ENCODE measurements around the gene WBP2. TPM values are rescaled to one million over a fixed set of nuclear protein-coding genes. Genes with fewer than 3 reads are reported as not detected.
"Not testable (repeated sequence)": the region's sequence is repeated elsewhere in the genome, so short reads cannot be mapped to it uniquely, and the experiment has no call there.

The WBP2 gene
- total and polyA plus RNA-seq, 2 of the 8 experiments (the other 6 are each of a cell fraction or from before 2014, with no cell fraction given), result 48.2 to 71.2 TPM

DNA sequence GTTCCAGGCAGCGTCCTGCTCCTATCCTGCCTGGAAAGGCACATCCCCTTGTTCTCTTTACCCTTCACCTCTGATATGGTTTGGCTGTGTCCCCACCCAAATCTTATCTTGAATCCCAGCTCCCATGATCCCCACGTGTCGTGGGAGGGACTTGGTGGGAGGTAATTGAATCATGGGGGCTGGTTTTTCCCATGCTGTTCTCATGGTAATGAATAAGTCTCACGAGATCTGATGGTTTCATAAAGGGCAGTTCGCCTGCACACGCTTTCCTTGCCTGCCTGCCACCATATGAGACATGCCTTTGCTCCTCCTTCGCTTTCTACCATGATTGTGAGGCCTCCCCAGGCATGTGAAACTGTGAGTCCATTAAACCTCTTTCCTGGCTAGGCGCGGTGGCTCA lies 30.7 kb upstream of the WBP2 start:
- H2BK15ac ChIP-seq (ENCODE audit: low read length); H2AK5ac ChIP-seq (ENCODE audit: low read depth, low read length); H3K56ac ChIP-seq (replicated peaks; ENCODE audit: insufficient read length, low read depth, low read length); H3K79me1 ChIP-seq (ENCODE audit: low read depth, low read length); H3K36me3 ChIP-seq (ENCODE audit: control insufficient read depth in 2 of 4, insufficient read depth in 4 of 4, low read length in 3 of 4); H3K14ac ChIP-seq (ENCODE audit: insufficient read length); H3K27me3 ChIP-seq (replicated peaks in 1 of 4; ENCODE audit: control insufficient read depth in 3 of 4, extremely low read depth in 1 of 4, insufficient read depth in 3 of 4, low read length in 3 of 4); H4K5ac ChIP-seq (ENCODE audit: insufficient read length, low read depth, low read length); H2AFZ ChIP-seq (ENCODE audit: low read length); H3K79me2 ChIP-seq (ENCODE audit: control insufficient read depth in 1 of 2, insufficient read depth in 2 of 2, low read length in 2 of 2); H3K4me2 ChIP-seq (ENCODE audit: insufficient read depth in 1 of 2, low read depth in 2 of 2, low read length in 2 of 2); FAIRE-seq; H4K8ac ChIP-seq (ENCODE audit: extremely low read depth, insufficient read depth, low read length); H2BK12ac ChIP-seq (ENCODE audit: low read depth, low read length); H3K9me3 ChIP-seq (ENCODE audit: insufficient read depth in 2 of 2, low read depth in 1 of 2, low read length in 1 of 2); H3K4me3 ChIP-seq (ENCODE audit: extremely low read depth in 1 of 4, insufficient read depth in 2 of 4, low read depth in 3 of 4, low read length in 4 of 4); H2BK20ac ChIP-seq (ENCODE audit: low read length); H3K23me2 ChIP-seq (ENCODE audit: low read depth, low read length); H2BK120ac ChIP-seq (replicated peaks; ENCODE audit: low read depth, low read length); DNase-seq (ENCODE audit: low read depth in 1 of 2, low spot score in 2 of 2); H2BK5ac ChIP-seq (ENCODE audit: low read depth, low read length); H4K91ac ChIP-seq (replicated peaks; ENCODE audit: insufficient read length, low read length); H3K23ac ChIP-seq (ENCODE audit: insufficient read length); H3K9ac ChIP-seq (replicated peaks in 1 of 4; ENCODE audit: extremely low read depth in 1 of 4, low read depth in 3 of 4, low read length in 3 of 4); H3K4me1 ChIP-seq (replicated peaks in 1 of 4; ENCODE audit: control insufficient read depth in 3 of 4, insufficient read depth in 4 of 4, low read length in 3 of 4); H4K20me1 ChIP-seq (replicated peaks in 1 of 2; ENCODE audit: control insufficient read depth in 1 of 2, insufficient read depth in 2 of 2, low read length in 2 of 2); H3K18ac ChIP-seq (ENCODE audit: extremely low read depth, low read length); H3K27ac ChIP-seq (ENCODE audit: low read depth, low read length); H3K4ac ChIP-seq (replicated peaks; ENCODE audit: insufficient read length, low read depth, low read length): not testable (repeated sequence)
- ChIA-PET POLR2A (ENCODE audit: partially characterized antibody) (interaction anchor here (3.3 to 6.3 kb wide), 2 partner anchors 12 to 19 kb away, joined by 9 to 40 read pairs; partner anchors contain the start of genes MRPL38 and TRIM65), CTCF (ENCODE audit: partially characterized antibody) (interaction anchor here (0.6 to 51.3 kb wide), 7 partner anchors 8 to 488 kb away, joined by 3 to 885 read pairs (median 3); partner anchors contain the start of gene CDK3)
- WGBS, 2 experiments (ENCODE audit: extremely low coverage in 1 of 2, insufficient coverage in 1 of 2, insufficient read length in 1 of 2, insufficient replicate concordance in 2 of 2, low coverage in 1 of 2, low lambda C conversion rate in 2 of 2, missing lambda C conversion rate in 1 of 2), result 91% methylated on average over 9 of the region's 9 CpGs; no CpG with 5 or more reads in 1 of the 2 experiments
